DOHH2 (cell line): ENCODE measurements around the gene EZR.

Experiments
- H3F3A ChIP-seq: fragments of 200-600 bp; sonication (generic), shearing (Covaris generic); 2 replicates; pipeline ENCODE4 v1.6.0; 2016; ENCODE audit warnings: antibody characterized with exemption, mild to moderate bottlenecking; ENCODE audit not compliant: control insufficient read depth, insufficient read depth
- H3K27ac ChIP-seq: fragments of 200-600 bp; sonication (generic); 2 replicates; pipeline ENCODE4 v1.5.1; 2014; ENCODE audit warnings: low read depth, mild to moderate bottlenecking, low read length, moderate library complexity
- H3K27me3 ChIP-seq: fragments of 200-600 bp; sonication (generic); 2 replicates; pipeline ENCODE4 v1.6.1; 2014; ENCODE audit warnings: mild to moderate bottlenecking, low read length, mixed read lengths; ENCODE audit not compliant: control insufficient read depth
- H3K36me3 ChIP-seq: fragments of 200-600 bp; sonication (generic); 2 replicates; pipeline ENCODE4 v1.6.1; 2014; ENCODE audit warnings: mild to moderate bottlenecking, low read length, moderate library complexity, mixed read lengths; ENCODE audit not compliant: control insufficient read depth
- H3K4me1 ChIP-seq: fragments of 200-600 bp; sonication (generic); 2 replicates; pipeline ENCODE4 v1.6.1; 2014; ENCODE audit warnings: mild to moderate bottlenecking, low read length, mixed read lengths; ENCODE audit not compliant: control insufficient read depth
- H3K4me2 ChIP-seq: fragments of 200-600 bp; sonication (generic); 2 replicates; pipeline ENCODE4 v1.6.0; 2014; ENCODE audit warnings: mild to moderate bottlenecking, low read length, moderate library complexity
- H3K4me3 ChIP-seq: fragments of 200-600 bp; sonication (generic); 2 replicates; pipeline ENCODE4 v1.5.1; 2014; ENCODE audit warnings: mild to moderate bottlenecking, low read length, mixed read lengths
- H3K79me2 ChIP-seq: fragments of 200-600 bp; sonication (generic); 2 replicates; pipeline ENCODE4 v1.6.1; 2014; ENCODE audit warnings: mild to moderate bottlenecking, low read length, mixed read lengths; ENCODE audit not compliant: control insufficient read depth
- H3K9me2 ChIP-seq: fragments of 200-600 bp; sonication (generic); replicated peaks from 2 replicates; pipeline ENCODE4 v1.6.1; 2014; ENCODE audit warnings: mild to moderate bottlenecking, low read length, mixed read lengths; ENCODE audit not compliant: control insufficient read depth
- H3K9me3 ChIP-seq: fragments of 200-600 bp; sonication (generic); 2 replicates; pipeline ENCODE4 v1.6.1; 2014; ENCODE audit warnings: antibody characterized with exemption, low read length, mixed read lengths; ENCODE audit not compliant: control insufficient read depth, insufficient read depth
- H4K20me1 ChIP-seq: fragments of 200-600 bp; sonication (generic); 2 replicates; pipeline ENCODE4 v1.6.0; 2014; ENCODE audit warnings: low read depth, mild to moderate bottlenecking, antibody characterized with exemption, low read length, moderate library complexity; ENCODE audit not compliant: control insufficient read depth, insufficient read depth
- CTCF ChIP-seq: fragments of 200-600 bp; sonication (generic); IDR thresholded peaks from one replicate; pipeline ENCODE4 v1.5.1; 2014; ENCODE audit warnings: antibody characterized with exemption, mild to moderate bottlenecking, low read depth, low read length; ENCODE audit not compliant: poor library complexity, severe bottlenecking
- EZH2phosphoT487 ChIP-seq: fragments of 200-600 bp; sonication (generic); IDR thresholded peaks from 2 replicates; pipeline ENCODE4 v1.6.1; 2017; ENCODE audit warnings: borderline replicate concordance, mild to moderate bottlenecking, antibody characterized with exemption, low read length, moderate library complexity, mixed read lengths

The EZR gene

DNA sequence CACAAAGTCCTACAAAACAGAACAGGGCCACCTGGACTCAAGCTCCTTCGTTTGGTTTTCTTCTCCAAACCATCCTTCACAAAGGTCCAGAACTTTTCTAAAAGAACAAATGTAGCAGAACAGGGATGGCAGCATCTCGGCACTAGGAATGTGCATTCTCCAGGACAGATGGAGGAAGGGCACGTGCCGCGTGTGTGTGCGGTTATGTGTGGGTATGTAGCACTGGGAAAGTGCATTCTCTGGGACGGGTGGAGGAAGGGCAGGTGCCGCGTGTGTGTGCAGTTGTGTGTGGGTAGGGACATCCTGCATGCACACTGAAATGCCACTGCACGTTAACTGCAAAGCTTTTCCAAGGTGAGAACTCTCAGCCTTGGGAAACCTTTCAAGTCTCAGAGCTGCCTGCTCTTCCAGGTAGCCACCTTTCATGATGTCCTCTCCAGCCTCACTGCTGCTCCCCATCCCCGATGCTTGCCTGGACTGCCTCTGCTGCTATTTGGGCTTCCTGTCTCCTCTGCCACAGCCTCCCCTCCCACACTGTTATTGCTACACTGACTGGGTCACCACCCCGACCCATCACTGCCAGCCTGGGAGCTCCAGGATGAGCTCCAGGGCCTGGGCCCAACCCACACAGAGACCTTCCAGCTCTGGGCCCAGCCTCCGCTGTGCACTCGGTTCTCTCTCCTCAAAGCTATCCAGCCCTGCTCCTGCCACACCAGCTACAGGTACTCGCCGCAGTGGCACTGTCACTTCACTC is 47.6 kb downstream of the EZR start:
- no peaks in the 10 kb centered on the region for H3K4me1 ChIP-seq
- H4K20me1 ChIP-seq: peaks cover 36% of the 10 kb centered on the region
- no peak overlapping the region for H3K4me2 ChIP-seq
- peaks cover 50% of the 10 kb centered on the region for H3F3A ChIP-seq
- TF ChIP-seq CTCF: no peak
- TF ChIP-seq EZH2phosphoT487: no peak
- no peaks in the 10 kb centered on the region for H3K9me2 ChIP-seq
- H3K27me3 ChIP-seq: no peaks in the 10 kb centered on the region
- H3K4me3 ChIP-seq: no peak overlapping the region
- peaks cover 19% of the 10 kb centered on the region for H3K79me2 ChIP-seq
- peaks cover 100% of the 10 kb centered on the region for H3K36me3 ChIP-seq
- no peaks in the 10 kb centered on the region for H3K9me3 ChIP-seq
- H3K27ac ChIP-seq: no peak overlapping the region

- Histone ChIP-seq H3K27ac (no peak overlapping the region), H3K9me2 (no peaks in the 10 kb centered on the region), H3K27me3 (no peaks in the 10 kb centered on the region), H3K4me2 (no peak overlapping the region), H3K79me2 (peaks cover 11% of the 10 kb centered on the region), H3K4me1 (no peaks in the 10 kb centered on the region), H3K9me3 (no peaks in the 10 kb centered on the region), H3F3A (peaks cover 53% of the 10 kb centered on the region), H3K36me3 (peaks cover 100% of the 10 kb centered on the region), H3K4me3 (no peak overlapping the region), H4K20me1 (peaks cover 36% of the 10 kb centered on the region)
- TF ChIP-seq EZH2phosphoT487 (no peak), CTCF (no peak)
Measured at GRCh38 chr6:158770533-158771330, 48.4 kb downstream of the EZR start.

DNA sequence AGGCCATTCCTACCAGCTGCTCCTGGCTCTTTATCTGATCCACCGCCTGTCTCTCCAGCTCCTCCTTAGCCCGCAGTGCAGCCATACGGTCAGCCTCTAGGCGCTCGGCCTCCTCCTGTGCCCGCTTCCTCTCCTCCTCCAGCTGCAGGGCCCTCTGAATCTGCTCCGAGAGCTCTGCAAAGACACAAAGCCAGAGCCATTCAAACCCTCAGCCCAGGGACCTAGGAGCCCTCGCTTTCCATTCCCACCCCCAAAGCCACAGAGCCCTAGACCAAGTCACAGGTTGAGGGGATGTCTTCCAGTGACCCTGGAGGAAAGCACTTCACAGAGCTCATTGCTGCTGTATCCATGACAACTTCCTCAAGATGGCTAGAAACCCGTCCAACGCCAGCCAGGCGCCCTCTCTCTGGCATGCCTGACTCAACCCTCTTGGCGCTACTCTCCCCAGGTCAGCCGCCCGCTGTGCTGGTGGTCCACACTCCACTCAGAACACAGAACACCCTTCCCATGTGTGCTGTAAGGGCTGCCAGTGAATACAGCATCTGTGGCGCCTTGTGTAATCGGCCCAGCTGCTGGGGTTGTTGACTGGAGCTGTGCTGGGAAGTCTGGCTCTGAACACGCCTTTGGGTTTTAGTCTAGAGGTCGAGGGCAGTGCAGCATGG is 49.3 kb downstream of the EZR start:
- H4K20me1 ChIP-seq: peaks cover 33% of the 10 kb centered on the region
- H3K79me2 ChIP-seq: peaks cover 7% of the 10 kb centered on the region; the same call in 1 of the 2 replicates
- no peak overlapping the region for H3K27ac ChIP-seq

More for the DNA sequence above, 49.3 kb downstream of the EZR start:
- TF ChIP-seq CTCF (no peak), EZH2phosphoT487 (no peak)
- Histone ChIP-seq H3K4me1 (no peaks in the 10 kb centered on the region), H3K9me3 (no peaks in the 10 kb centered on the region), H3K4me2 (no peak overlapping the region), H3K4me3 (no peak overlapping the region), H3K27me3 (no peaks in the 10 kb centered on the region), H3K9me2 (no peaks in the 10 kb centered on the region), H3F3A (peaks cover 56% of the 10 kb centered on the region), H3K36me3 (peaks cover 99% of the 10 kb centered on the region)
